SK-N-SH (cell line): ENCODE results near the gene CDH15. TPM values are rescaled to one million over a fixed set of nuclear protein-coding genes. Genes with fewer than 3 reads are reported as not detected.

Experiments
- CTCF ChIA-PET: fragments of 300-600, 350-600 bp; formaldehyde crosslinking; extraction: SDS; loops from one replicate; lab custom pipeline; 2021; lab: Yijun Ruan, JAX
- POLR2A ChIA-PET: fragments of 350-600 bp; sonication (Branson Sonifier 250); formaldehyde crosslinking; extraction: SDS; loops from one replicate; lab custom pipeline; 2020; ENCODE audit warnings: antibody characterized with exemption, inconsistent platforms; lab: Yijun Ruan, JAX
- DNase-seq: peaks from one replicate; pipeline ENCODE4 v3.0.0; 2012
- H2AFZ ChIP-seq: fragments of 200-600 bp; sonication (generic); 2 replicates; pipeline ENCODE4 v1.8.1; 2016; ENCODE audit warnings: antibody characterized with exemption, mild to moderate bottlenecking, low read depth
- H3F3A ChIP-seq: fragments of 200-600 bp; sonication (generic); replicated peaks from 2 replicates; pipeline ENCODE3; 2016; ENCODE audit warnings: antibody characterized with exemption, mild to moderate bottlenecking; ENCODE audit not compliant: insufficient read depth
- H3K27ac ChIP-seq, 2 experiments: fragments of 200-500 bp in 1 of 2; fragments of 200-600 bp in 1 of 2; sonication (Bioruptor generic) in 1 of 2; sonication (generic), shearing (Covaris generic) in 1 of 2; 2 replicates each; pipeline versions ENCODE4 v1.5.1 to v1.6.1; 2014 to 2016; ENCODE audit warnings: low read depth in 2 of 2, inconsistent platforms in 1 of 2, low read length in 1 of 2, mild to moderate bottlenecking in 1 of 2, mixed read lengths in 1 of 2
- H3K27me3 ChIP-seq: fragments of 200-600 bp; sonication (generic), shearing (Covaris generic); 2 replicates; pipeline ENCODE4 v1.6.1; 2016; ENCODE audit warnings: mixed run types; ENCODE audit not compliant: insufficient read depth
- H3K36me3 ChIP-seq, 2 experiments: fragments of 200-500 bp in 1 of 2; fragments of 200-600 bp in 1 of 2; sonication (Bioruptor generic) in 1 of 2; sonication (generic) in 1 of 2; replicated peaks in 1 of 2; 2 replicates each; pipeline versions ENCODE3 to v1.5.1; 2014 to 2016; ENCODE audit warnings: low read length in 1 of 2, mild to moderate bottlenecking in 1 of 2; ENCODE audit not compliant: insufficient read depth in 2 of 2, control insufficient read depth in 1 of 2
- H3K4me1 ChIP-seq, 2 experiments: fragments of 200-500 bp in 1 of 2; fragments of 200-600 bp in 1 of 2; sonication (Bioruptor generic) in 1 of 2; sonication (generic), shearing (Covaris generic) in 1 of 2; 2 replicates each; pipeline versions ENCODE4 v1.5.1 to v1.6.1; 2014 to 2016; ENCODE audit warnings: low read depth in 1 of 2, low read length in 1 of 2, mixed run types in 1 of 2; ENCODE audit not compliant: insufficient read depth in 2 of 2, control insufficient read depth in 1 of 2
- H3K4me2 ChIP-seq: fragments of 200-600 bp; sonication (generic), shearing (Covaris generic); 2 replicates; pipeline ENCODE4 v1.6.1; 2017; ENCODE audit warnings: mixed run types
- H3K4me3 ChIP-seq, 2 experiments: fragments of 200-500 bp in 1 of 2; fragments of 200-600 bp in 1 of 2; sonication (Bioruptor generic) in 1 of 2; sonication (generic), shearing (Covaris generic) in 1 of 2; 2 replicates each; pipeline versions ENCODE4 v1.5.1 to v1.8.1; 2014 to 2016; ENCODE audit warnings: low read depth in 2 of 2, inconsistent platforms in 1 of 2, low read length in 1 of 2, mild to moderate bottlenecking in 1 of 2, mixed read lengths in 1 of 2, moderate library complexity in 1 of 2
- H3K79me2 ChIP-seq: fragments of 200-600 bp; sonication (generic); 2 replicates; pipeline ENCODE4 v1.8.1; 2017; ENCODE audit warnings: mild to moderate bottlenecking; ENCODE audit not compliant: insufficient read depth
- H3K9ac ChIP-seq: fragments of 200-600 bp; sonication (generic); 2 replicates; pipeline ENCODE4 v1.6.1; 2017; ENCODE audit warnings: mixed run types
- H3K9me2 ChIP-seq: fragments of 200-600 bp; sonication (generic); 2 replicates; pipeline ENCODE4 v1.6.1; 2017; ENCODE audit warnings: mixed run types
- H3K9me3 ChIP-seq: fragments of 200-600 bp; sonication (generic); 2 replicates; pipeline ENCODE4 v1.6.1; 2017; ENCODE audit warnings: mixed run types, mild to moderate bottlenecking, moderate library complexity
- H4K20me1 ChIP-seq: fragments of 200-600 bp; sonication (generic); 2 replicates; pipeline ENCODE4 v1.6.1; 2017; ENCODE audit warnings: mild to moderate bottlenecking, mixed run types; ENCODE audit not compliant: insufficient read depth
- CHD2 ChIP-seq: fragments of 150-350 bp; IDR thresholded peaks from 2 replicates; pipeline ENCODE4 v1.6.1; 2018; ENCODE audit warnings: low read length; ENCODE audit not compliant: partially characterized antibody
- FOSL2 ChIP-seq: IDR thresholded peaks from 2 replicates; pipeline ENCODE4 v1.4.0; 2012; ENCODE audit warnings: low read depth, mild to moderate bottlenecking, moderate library complexity, borderline replicate concordance
- FOXM1 ChIP-seq: IDR thresholded peaks from 2 replicates; pipeline ENCODE4 v1.4.0; 2012; ENCODE audit warnings: low read depth, mild to moderate bottlenecking
- GABPA ChIP-seq: IDR thresholded peaks from 2 replicates; pipeline ENCODE4 v1.4.0; 2012; ENCODE audit warnings: low read depth, mild to moderate bottlenecking
- GATA2 ChIP-seq: sonication (generic); formaldehyde crosslinking; IDR thresholded peaks from 2 replicates; pipeline ENCODE4 v1.5.0; 2020; ENCODE audit warnings: mild to moderate bottlenecking, missing genetic modification reagents
- JUND ChIP-seq: IDR thresholded peaks from 2 replicates; pipeline ENCODE4 v1.4.0; 2012
- NFIC ChIP-seq: IDR thresholded peaks from 2 replicates; pipeline ENCODE4 v1.4.0; 2012; ENCODE audit warnings: borderline replicate concordance
- NRF1 ChIP-seq: IDR thresholded peaks from 2 replicates; pipeline ENCODE4 v1.6.1; 2012; ENCODE audit warnings: low read depth, mild to moderate bottlenecking, low read length
- PBX3 ChIP-seq: IDR thresholded peaks from 2 replicates; pipeline ENCODE4; 2012
- POLR2AphosphoS5 ChIP-seq: IDR thresholded peaks from 2 replicates; pipeline ENCODE4 v1.6.1; 2012; ENCODE audit warnings: low read depth, low read length
- RCOR1 ChIP-seq: fragments of 150-350 bp; IDR thresholded peaks from 2 replicates; pipeline ENCODE4 v1.6.1; 2017; ENCODE audit warnings: antibody characterized with exemption, low read length
- RFX5 ChIP-seq: IDR thresholded peaks from 2 replicates; pipeline ENCODE4 v1.6.1; 2012; ENCODE audit warnings: mild to moderate bottlenecking, improper control_type of control experiment, low read length
- SIN3A ChIP-seq: IDR thresholded peaks from 2 replicates; pipeline ENCODE4 v1.6.1; 2012; ENCODE audit warnings: low read depth, mild to moderate bottlenecking, low read length, moderate library complexity, borderline replicate concordance
- TEAD4 ChIP-seq: IDR thresholded peaks from 2 replicates; pipeline ENCODE4 v1.4.0; 2012; ENCODE audit warnings: mild to moderate bottlenecking, borderline replicate concordance; ENCODE audit not compliant: insufficient read depth
- YY1 ChIP-seq: IDR thresholded peaks from 2 replicates; pipeline ENCODE4 v1.4.0; 2012; ENCODE audit warnings: low read depth, mild to moderate bottlenecking
- ZBTB33 ChIP-seq: IDR thresholded peaks from 2 replicates; pipeline ENCODE4 v1.4.0; 2012; ENCODE audit warnings: low read depth, borderline replicate concordance
- WGBS: methylation state at CpG from one replicate; pipeline ENCODE4 v1.1.6; 2017; ENCODE audit warnings: low lambda C conversion rate; 5-methylcytosine and 5-hydroxymethylcytosine counted together
- polyA plus RNA-seq, 3 experiments: library from polyadenylated mRNA; depleted of rRNA; stranded (reverse); fragments of >200 nt; gene quantifications; 2 replicates each; pipeline ENCODE4 v1.2.3, GENCODE V29; 2012
- TF ChIP-seq, protein P1 (sequence below): fragments of 150-350 bp; IDR thresholded peaks from 2 replicates; pipeline ENCODE4 v1.6.1; 2016; ENCODE audit warnings: mild to moderate bottlenecking, low read depth, low read length
- TF ChIP-seq, protein P2 (sequence below): IDR thresholded peaks from 2 replicates; pipeline ENCODE4 v1.4.0; 2012; ENCODE audit warnings: low read depth, borderline replicate concordance

The CDH15 gene
- polyA plus RNA-seq, 1 of the 3 experiments (the other 2 are of a cell fraction): 0.03 TPM

- H3K79me2 ChIP-seq: no peaks in the 10 kb centered on the region
- peaks cover 0 to 11% of the 10 kb centered on the region in 2 experiments; a peak in 1 of 4 replicates for H3K4me1 ChIP-seq
- WGBS: 94% methylated on average over 20 of the region's 22 CpGs
- ChIA-PET POLR2A (interaction anchor here (0.6 kb wide), 1 partner anchor 92 kb away, joined by 3 read pairs; no protein-coding TSS in a partner anchor), CTCF (interaction anchor here (1.5 kb wide), 1 partner anchor 45 kb away, joined by 4 read pairs; no protein-coding TSS in a partner anchor)
- peak overlapping the region in 1 of 2 experiments; percentile 24; a peak in 1 of 4 replicates for H3K27ac ChIP-seq
- no peak overlapping the region for H3K9ac ChIP-seq
- H3K9me3 ChIP-seq: no peaks in the 10 kb centered on the region
- no peaks in the 10 kb centered on the region for H3K27me3 ChIP-seq
- H3K9me2 ChIP-seq: no peaks in the 10 kb centered on the region
- H2AFZ ChIP-seq: no peak overlapping the region
- no peaks in the 10 kb centered on the region for H3F3A ChIP-seq
- H3K4me3 ChIP-seq: no peak overlapping the region
- peaks cover 9 to 17% of the 10 kb centered on the region in 2 experiments for H3K36me3 ChIP-seq
- TF ChIP-seq CHD2: no peak
- TF ChIP-seq PBX3: no peak
- TF ChIP-seq RCOR1: no peak
- no peak for TF ChIP-seq FOSL2
- no peak for TF ChIP-seq NFIC
- TF ChIP-seq ZBTB33: no peak
- TF ChIP-seq, protein P1, sequence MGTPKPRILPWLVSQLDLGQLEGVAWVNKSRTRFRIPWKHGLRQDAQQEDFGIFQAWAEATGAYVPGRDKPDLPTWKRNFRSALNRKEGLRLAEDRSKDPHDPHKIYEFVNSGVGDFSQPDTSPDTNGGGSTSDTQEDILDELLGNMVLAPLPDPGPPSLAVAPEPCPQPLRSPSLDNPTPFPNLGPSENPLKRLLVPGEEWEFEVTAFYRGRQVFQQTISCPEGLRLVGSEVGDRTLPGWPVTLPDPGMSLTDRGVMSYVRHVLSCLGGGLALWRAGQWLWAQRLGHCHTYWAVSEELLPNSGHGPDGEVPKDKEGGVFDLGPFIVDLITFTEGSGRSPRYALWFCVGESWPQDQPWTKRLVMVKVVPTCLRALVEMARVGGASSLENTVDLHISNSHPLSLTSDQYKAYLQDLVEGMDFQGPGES: no peak
- no peak for TF ChIP-seq YY1
- no peak for TF ChIP-seq NRF1
- TF ChIP-seq JUND: no peak
- TF ChIP-seq TEAD4: no peak
- TF ChIP-seq GABPA: no peak
- TF ChIP-seq POLR2AphosphoS5: no peak
- no peak for TF ChIP-seq FOXM1
- TF ChIP-seq, protein P2, sequence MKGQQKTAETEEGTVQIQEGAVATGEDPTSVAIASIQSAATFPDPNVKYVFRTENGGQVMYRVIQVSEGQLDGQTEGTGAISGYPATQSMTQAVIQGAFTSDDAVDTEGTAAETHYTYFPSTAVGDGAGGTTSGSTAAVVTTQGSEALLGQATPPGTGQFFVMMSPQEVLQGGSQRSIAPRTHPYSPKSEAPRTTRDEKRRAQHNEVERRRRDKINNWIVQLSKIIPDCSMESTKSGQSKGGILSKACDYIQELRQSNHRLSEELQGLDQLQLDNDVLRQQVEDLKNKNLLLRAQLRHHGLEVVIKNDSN: no peak
- TF ChIP-seq RFX5: no peak
- TF ChIP-seq GATA2 (CRISPR knock-in tag): no peak
- TF ChIP-seq SIN3A: no peak
- H4K20me1 ChIP-seq: 0 out of 2 replicates have a peak, but pooled peaks cover 5% of the 10 kb centered on the region
- DNase-seq: no peak
- no peak overlapping the region for H3K4me2 ChIP-seq
Observed at GRCh38 chr16:89143911-89144675, 27.5 kb upstream of the CDH15 start.
